HG02588 (cell line): ENCODE data around the gene QSOX1.

Experiments
- ATAC-seq: cut with Tn5 transposase; IDR thresholded peaks from one replicate; pipeline ENCODE4 v1.9.1; 2021; ENCODE audit warnings: mild to moderate bottlenecking, moderate library complexity; ENCODE audit not compliant: unreplicated experiment

Gene QSOX1

DNA sequence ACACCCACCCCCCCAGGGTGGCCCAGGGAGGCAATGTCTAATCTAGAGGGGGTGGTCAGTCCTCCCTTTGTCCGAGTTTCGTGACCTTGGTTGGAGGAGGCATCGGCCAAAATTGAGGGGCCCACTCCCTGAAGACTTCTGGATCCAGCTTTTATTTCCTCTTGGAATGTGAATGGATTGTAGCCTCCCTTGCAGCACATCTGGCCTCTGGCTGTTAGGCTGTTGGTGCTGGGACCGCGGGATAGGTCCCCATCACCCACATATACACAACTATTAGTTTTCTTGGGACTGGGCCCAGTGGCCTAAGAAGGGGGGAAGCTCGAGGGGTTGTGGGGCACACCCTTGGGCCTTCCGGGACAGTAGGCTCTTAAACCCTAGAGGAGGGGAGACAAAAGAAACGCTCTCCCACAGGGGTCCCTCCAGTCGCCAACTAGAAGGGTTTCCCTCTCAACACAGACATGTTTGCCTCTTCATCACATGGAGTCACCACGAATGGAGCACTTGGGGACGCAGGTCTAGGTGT lies 77.9 kb downstream of the QSOX1 start:
- no peak for ATAC-seq

DNA sequence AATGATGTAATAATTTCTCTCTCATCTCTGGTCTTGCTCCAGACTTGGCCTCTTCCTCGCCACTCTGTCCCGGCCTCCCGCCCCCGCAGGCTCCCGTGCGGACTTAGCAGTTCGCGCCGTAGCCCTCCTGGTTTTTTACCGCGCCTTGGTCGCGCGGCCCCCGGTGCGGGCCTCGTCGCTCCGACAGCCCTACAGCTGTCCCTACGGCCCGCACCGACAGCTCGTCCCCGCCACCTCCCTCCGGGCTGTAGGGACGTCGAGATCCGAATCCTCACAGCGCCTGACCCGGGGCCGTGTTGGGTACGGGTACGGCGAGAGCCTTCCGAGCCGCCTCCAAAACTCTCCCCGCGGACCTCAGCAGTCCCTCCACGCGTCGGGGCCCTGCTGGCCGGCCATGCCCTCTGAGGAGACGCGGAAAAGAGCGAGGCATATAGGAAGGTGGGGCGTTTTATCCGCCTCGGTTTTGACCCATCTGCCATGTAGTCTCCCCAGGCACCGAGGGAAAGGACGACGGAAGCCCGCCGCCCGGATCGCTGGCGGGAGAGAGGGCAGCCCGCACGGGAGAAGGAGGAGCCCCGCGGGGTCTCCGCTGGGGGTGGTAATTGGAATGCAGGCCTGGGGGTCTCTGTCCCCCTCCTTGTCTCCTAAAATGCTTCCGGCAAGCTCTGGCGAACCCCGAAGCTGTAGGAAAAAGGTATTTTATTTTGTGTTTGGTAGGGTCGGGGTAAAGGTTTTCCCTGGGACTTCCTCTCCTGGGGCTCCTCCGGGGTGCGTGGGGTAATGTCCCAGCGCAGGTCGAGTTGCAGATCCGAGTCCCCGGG lies 78.7 kb downstream of the QSOX1 start:
- no peak for ATAC-seq

GRCh38 chr1:180234369-180235076 lies 79.9 kb downstream of the QSOX1 start:
- ATAC-seq: no peak

DNA sequence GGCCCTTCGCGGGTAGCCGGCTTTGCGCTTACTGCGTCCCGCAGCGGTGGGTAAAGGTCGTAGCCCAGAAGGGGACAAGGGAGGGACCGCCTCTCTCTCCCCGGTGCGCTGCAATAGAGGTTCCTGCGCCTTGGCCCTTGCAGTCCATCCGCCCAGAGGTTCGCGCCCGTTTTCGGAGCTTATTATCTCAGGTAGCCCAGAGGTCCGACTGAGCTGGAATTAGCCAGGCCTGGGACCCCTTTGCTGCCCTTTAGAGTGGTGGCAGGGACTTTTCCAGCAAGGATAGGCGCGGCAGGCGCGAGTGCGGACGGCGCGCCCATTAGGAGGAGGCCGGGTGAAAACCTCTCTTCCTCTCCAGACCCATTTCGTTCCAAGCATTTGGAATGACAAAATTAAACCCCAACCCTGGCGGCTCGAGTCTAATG lies 80.4 kb downstream of the QSOX1 start:
- no peak for ATAC-seq

GRCh38 chr1:180235502-180236239 lies 81.0 kb downstream of the QSOX1 start:
- ATAC-seq: no peak

DNA sequence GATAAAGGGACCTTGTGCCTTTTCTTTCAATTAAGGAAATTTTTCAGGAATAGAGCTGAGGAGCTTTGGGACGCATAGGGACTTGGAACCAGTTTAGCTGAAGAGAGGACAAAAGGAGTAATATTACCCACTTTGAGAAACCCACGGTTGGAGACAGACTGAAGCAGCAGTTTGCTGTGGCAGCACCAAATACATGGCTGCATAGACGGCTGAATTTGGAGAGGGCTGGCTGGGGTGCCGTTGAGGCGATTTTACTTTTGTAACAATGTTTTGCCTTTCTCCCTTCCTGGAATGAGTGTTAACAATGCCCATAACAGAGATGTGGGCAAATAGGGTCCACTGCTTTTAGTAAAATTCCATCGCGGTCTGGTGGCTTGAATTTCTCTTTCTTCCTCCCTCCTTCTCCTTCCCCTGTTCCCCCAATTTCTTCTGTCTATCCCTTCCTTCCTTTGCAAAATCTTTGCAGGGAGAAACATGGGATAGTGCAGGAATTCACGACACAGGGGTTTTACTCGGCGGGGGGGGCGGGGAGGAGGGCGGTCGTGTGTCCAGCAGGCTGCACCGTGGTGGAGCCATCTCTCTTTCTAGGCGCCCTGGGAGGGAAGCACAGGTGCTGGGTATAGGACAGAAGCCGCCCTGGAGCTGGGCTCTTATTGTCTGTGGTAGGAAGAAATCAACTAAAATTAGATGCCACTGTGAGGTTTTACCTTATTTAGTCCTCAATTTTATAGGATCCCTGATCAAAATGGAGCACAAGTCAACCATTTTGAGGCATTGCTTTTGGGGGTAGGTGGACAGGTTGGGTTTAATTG lies 82.2 kb downstream of the QSOX1 start:
- ATAC-seq: no peak

DNA sequence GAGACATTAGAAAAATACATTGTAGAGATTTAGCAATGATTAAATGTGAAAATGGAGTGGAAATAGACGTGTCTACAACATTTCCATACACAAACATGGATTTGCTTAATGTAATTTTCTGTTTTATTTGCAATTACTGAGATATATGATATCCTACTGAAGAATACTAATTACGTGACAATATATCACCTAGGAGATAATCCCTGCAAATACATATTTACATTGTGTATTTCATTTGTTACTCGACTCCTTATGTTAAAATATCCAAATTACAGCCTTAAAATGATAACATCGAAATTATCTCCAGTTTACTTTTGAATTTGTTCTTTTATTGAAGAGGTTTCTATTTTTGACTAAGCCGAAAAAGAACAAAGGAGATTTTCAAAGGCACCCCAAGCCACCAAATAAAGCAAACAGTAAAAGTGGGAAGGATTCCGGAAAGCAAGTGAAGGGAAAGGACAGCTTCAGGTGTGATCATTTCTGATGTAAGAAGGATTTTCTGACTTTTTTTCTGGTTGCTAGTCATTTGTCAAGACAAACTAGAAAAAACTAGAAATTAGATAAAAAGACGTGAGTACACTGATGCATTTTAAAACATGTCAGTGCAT lies 83.3 kb downstream of the QSOX1 start:
- no peak for ATAC-seq

DNA sequence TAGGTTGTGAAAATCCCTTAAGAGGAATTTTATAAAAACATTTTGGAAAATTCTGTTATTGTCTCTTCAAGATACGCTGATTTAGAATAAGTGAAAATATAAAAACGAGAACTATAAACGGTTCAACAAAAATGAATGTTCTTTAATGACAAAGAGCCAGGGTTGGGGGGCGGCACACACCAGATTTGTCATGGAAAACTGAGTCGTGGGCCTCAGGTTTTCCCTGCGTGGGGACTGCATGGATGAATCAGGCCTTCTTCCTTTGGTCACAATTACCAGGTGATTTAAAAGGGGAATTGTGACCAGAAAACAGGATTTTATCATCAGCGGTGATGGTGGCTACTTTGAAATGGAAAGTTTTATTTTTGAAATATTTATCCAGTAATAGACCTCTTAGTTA lies 84.0 kb downstream of the QSOX1 start:
- ATAC-seq: no peak

DNA sequence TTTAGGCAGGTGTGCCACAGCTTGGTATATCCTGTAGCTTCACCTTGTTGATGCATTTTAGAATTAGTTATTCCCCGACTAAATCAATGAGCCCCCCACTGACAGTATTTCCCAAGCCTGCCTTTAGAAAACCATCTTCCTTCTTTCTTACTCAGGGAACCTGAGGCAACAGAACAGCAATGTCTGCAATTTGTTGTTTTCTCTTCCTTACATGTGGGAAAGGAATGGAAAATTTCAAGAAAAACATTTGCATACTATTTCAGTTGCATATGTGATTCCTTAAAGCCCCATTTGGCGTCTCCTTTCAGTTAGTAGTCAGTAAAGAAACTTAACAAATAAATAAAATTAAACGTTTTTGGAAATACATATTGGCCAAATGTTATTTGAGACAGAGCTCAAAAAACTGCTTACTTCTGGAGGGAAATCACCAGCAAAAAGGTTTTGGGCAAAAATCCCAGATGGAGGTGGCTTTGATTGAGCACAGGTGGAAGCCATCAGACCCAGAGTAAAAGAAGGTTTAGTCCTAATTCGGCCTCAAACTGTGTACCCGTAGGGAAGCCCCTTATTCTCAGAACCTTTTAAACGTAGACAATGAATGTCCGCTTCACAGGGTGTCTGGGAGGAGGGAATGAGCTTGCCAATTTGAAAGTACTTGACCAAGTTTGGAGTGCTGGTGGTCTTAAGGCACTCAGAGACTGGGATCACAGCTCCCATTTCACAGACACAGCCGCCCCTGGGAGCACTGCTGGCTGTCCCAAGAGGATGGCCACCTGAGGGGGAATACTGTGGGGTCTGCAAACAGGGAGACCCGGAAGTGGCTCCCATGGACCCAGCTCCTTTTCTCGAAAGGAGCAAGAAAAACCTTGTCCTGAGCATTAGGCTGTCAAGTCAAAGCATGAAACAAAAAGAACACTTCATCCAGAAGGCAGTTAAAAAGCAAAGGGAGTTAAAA lies 84.8 kb downstream of the QSOX1 start:
- no peak for ATAC-seq

DNA sequence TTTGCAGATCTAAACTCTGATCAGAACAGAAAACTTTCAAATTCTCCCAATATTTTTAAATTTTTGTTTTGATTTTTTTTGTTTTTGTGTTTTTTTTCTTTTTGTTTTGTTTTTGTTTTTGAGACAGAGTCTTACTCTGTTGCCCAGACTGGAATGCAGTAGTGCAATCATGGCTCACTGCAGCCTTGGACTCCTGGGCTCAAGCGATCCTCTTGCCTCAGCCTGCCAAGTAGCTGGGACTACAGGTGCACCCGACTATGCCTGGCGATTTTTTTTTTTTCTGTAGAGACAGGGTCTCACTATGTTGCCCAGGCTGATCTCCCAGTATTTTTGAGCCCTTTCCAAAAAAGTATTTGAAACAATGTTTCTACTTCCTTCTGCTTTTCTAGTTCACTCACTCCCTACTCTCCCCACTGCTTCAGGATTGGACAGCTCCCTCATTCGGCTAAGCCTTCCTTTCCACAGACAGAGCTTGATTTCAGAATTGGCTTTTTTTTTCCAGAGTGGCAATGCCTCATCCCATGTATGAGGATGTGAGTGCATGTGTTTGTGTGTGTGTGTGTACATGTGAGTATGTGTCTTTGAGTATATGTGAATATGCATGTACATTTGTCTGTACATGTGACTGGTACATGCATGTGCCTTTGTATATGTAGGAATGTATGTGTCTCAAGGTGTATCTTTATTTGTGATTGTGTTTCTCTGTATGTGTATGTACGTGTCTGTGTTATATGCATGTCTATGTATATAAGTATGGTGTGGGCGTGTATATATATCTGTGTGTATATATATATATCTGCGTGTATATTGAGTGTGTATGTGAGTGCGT lies 87.3 kb downstream of the QSOX1 start:
- no peak for ATAC-seq

DNA sequence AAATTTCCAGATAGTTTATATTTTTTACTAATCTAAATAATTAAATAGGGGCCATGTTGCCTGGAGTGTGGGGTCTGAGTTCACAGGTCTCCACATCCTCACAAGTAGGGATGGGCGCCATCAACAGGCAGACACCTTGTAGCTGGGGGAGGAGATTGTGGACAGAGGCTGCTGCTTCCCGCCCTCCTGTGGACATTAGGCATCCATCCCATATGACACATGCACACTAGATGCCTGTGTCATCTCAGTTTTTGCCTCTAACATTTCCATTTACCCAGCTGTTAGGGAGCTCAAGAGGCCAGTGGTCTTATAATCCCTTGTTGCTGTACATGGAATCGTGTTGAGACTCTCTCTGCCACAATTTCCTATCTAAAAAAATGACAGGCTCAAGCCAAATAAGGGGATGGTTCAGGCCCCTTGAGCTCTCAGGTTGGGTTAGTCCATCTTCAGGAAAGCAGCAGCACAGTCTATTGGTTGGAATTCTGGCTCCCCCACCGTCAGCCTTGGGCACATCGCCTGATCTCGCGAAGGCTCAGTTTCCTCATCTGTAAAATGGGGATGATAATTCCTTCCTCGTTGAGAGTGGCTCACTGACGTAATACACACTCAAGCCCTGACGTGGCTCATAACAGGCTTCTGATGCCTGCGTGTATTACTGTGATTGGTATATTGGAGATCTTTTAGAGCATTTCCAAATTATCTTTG lies 89.0 kb downstream of the QSOX1 start:
- ATAC-seq: no peak

GRCh38 chr1:180244840-180245239 lies 90.2 kb downstream of the QSOX1 start:
- no peak for ATAC-seq

- no peak for ATAC-seq
Observed at GRCh38 chr1:180246579-180246978, 91.9 kb downstream of the QSOX1 start.

DNA sequence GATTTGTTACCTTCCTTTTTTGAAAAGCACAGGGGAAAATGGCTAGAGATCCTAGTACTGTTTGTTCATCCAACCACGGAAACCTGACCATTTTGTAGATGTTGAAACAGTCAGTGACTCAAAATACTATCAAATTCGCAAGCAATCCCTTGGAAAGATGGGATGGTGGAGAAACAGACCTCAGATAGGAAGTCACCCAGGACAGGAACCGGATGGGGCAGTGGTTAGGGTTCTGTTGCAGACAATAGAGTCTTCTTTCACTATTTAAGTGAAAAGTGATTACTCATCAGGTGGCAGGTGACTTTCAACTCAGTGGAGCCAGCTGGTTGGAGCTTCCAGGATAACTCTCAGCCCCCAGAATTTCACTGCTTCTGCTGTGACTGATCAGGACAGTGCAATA lies 92.4 kb downstream of the QSOX1 start:
- ATAC-seq: no peak

- ATAC-seq: no peak
Observed at GRCh38 chr1:180247580-180247979, 92.9 kb downstream of the QSOX1 start.

GRCh38 chr1:180248176-180248575 lies 93.5 kb downstream of the QSOX1 start:
- no peak for ATAC-seq
